HEK293 (cell line): Measurements from ENCODE around the gene ZG16.
"Not testable (repeated sequence)": the region's sequence is repeated elsewhere in the genome, so short reads cannot be mapped to it uniquely, and the experiment has no call there.

Experiments used
- CTCF ChIA-PET: fragments of 350-600 bp; formaldehyde crosslinking; extraction: SDS; loops from one replicate; lab custom pipeline; 2021; ENCODE audit warnings: antibody characterized with exemption; lab: Yijun Ruan, JAX
- POLR2A ChIA-PET: fragments of 300-600 bp; formaldehyde crosslinking; extraction: SDS; loops from one replicate; lab custom pipeline; 2020; ENCODE audit warnings: antibody characterized with exemption, inconsistent platforms; lab: Yijun Ruan, JAX
- H3K27ac ChIP-seq: fragments of 200-500 bp; sonication (Bioruptor generic); 2 replicates; pipeline ENCODE4 v1.5.1; 2014; ENCODE audit warnings: low read depth, low read length, control low read depth, inconsistent platforms; ENCODE audit errors: extremely low read depth
- H3K36me3 ChIP-seq, 2 experiments: fragments of 200-500 bp in 1 of 2; sonication (Bioruptor generic) in 1 of 2; 1 replicate in 1 of 2; 2 replicates in 1 of 2; pipeline ENCODE4 v1.5.1; 2014 to 2017; ENCODE audit warnings: inconsistent platforms in 2 of 2, low read length in 2 of 2; ENCODE audit not compliant: control insufficient read depth in 2 of 2, insufficient read depth in 1 of 2
- H3K4me1 ChIP-seq: fragments of 200-500 bp; sonication (Bioruptor generic); 2 replicates; pipeline ENCODE4 v1.5.1; 2014; ENCODE audit warnings: mild to moderate bottlenecking, low read length, inconsistent platforms; ENCODE audit not compliant: control insufficient read depth, insufficient read depth
- H3K4me3 ChIP-seq: 2 replicates; pipeline ENCODE4 v1.5.1; 2011; ENCODE audit warnings: low read depth, mild to moderate bottlenecking, control low read depth, low read length, moderate library complexity
- H3K9me3 ChIP-seq: fragments of 200-500 bp; sonication (Bioruptor generic); 2 replicates; pipeline ENCODE4 v1.5.1; 2014; ENCODE audit warnings: low read depth, low read length, inconsistent platforms; ENCODE audit not compliant: control insufficient read depth, insufficient read depth
- GLIS2 ChIP-seq: fragments of 450-650 bp; formaldehyde crosslinking; IDR thresholded peaks from 2 replicates; pipeline ENCODE4 v1.5.1; 2016; ENCODE audit warnings: missing biosample characterization, missing genetic modification characterization
- ZNF140 ChIP-seq: fragments of 450-650 bp; formaldehyde crosslinking; IDR thresholded peaks from 2 replicates; pipeline ENCODE4 v1.5.1; 2016; ENCODE audit warnings: missing biosample characterization, missing genetic modification characterization
- ZNF302 ChIP-seq: fragments of 450-650 bp; formaldehyde crosslinking; IDR thresholded peaks from 2 replicates; pipeline ENCODE4 v1.5.1; 2016; ENCODE audit warnings: missing biosample characterization, missing genetic modification characterization, low read depth
- ZNF311 ChIP-seq: fragments of 450-650 bp; formaldehyde crosslinking; IDR thresholded peaks from 2 replicates; pipeline ENCODE4 v1.5.1; 2017; ENCODE audit warnings: missing biosample characterization, missing genetic modification characterization, borderline replicate concordance
- ZNF501 ChIP-seq: fragments of 450-650 bp; formaldehyde crosslinking; IDR thresholded peaks from 2 replicates; pipeline ENCODE4 v1.5.1; 2016; ENCODE audit warnings: missing biosample characterization, missing genetic modification characterization
- ZNF514 ChIP-seq: fragments of 450-650 bp; formaldehyde crosslinking; IDR thresholded peaks from 2 replicates; pipeline ENCODE4 v1.5.1; 2016; ENCODE audit warnings: missing biosample characterization, missing genetic modification characterization
- ZNF548 ChIP-seq: fragments of 450-650 bp; formaldehyde crosslinking; IDR thresholded peaks from 2 replicates; pipeline ENCODE4 v1.5.1; 2016; ENCODE audit warnings: missing biosample characterization, missing genetic modification characterization
- ZNF561 ChIP-seq: fragments of 450-650 bp; IDR thresholded peaks from 2 replicates; pipeline ENCODE4 v1.5.1; 2018; ENCODE audit warnings: missing biosample characterization, missing genetic modification characterization, borderline replicate concordance
- ZNF624 ChIP-seq: fragments of 450-650 bp; formaldehyde crosslinking; IDR thresholded peaks from 2 replicates; pipeline ENCODE4 v1.5.1; 2017; ENCODE audit warnings: missing biosample characterization, missing genetic modification characterization
- ZNF670 ChIP-seq: fragments of 450-650 bp; formaldehyde crosslinking; IDR thresholded peaks from 2 replicates; pipeline ENCODE4 v1.5.1; 2016; ENCODE audit warnings: missing biosample characterization, missing genetic modification characterization, low read depth
- TF ChIP-seq, protein P1 (sequence below): fragments of 450-650 bp; formaldehyde crosslinking; IDR thresholded peaks from 2 replicates; pipeline ENCODE4 v1.5.1; 2017; ENCODE audit warnings: missing biosample characterization, missing genetic modification characterization
- TF ChIP-seq, protein P2 (sequence below): fragments of 450-650 bp; formaldehyde crosslinking; IDR thresholded peaks from 2 replicates; pipeline ENCODE4 v1.5.1; 2016; ENCODE audit warnings: missing biosample characterization, missing genetic modification characterization
- TF ChIP-seq, protein P3 (sequence below): fragments of 450-650 bp; formaldehyde crosslinking; IDR thresholded peaks from 2 replicates; pipeline ENCODE4; 2016; ENCODE audit warnings: missing biosample characterization, missing genetic modification characterization
- TF ChIP-seq, protein P4 (sequence below): fragments of 450-650 bp; formaldehyde crosslinking; IDR thresholded peaks from 2 replicates; pipeline ENCODE4 v1.5.1; 2016; ENCODE audit warnings: missing biosample characterization, missing genetic modification characterization
- TF ChIP-seq, protein P5 (sequence below): fragments of 450-650 bp; formaldehyde crosslinking; optimal IDR thresholded peaks from 2 replicates; pipeline ENCODE3; 2016; ENCODE audit warnings: missing biosample characterization, mild to moderate bottlenecking, missing genetic modification characterization
- TF ChIP-seq, protein P6 (sequence below): sonication (generic); formaldehyde crosslinking; IDR thresholded peaks from 2 replicates; pipeline ENCODE4 v1.8.1; 2022; ENCODE audit warnings: mild to moderate bottlenecking, moderate library complexity, missing genetic modification reagents

ZG16 gene

DNA sequence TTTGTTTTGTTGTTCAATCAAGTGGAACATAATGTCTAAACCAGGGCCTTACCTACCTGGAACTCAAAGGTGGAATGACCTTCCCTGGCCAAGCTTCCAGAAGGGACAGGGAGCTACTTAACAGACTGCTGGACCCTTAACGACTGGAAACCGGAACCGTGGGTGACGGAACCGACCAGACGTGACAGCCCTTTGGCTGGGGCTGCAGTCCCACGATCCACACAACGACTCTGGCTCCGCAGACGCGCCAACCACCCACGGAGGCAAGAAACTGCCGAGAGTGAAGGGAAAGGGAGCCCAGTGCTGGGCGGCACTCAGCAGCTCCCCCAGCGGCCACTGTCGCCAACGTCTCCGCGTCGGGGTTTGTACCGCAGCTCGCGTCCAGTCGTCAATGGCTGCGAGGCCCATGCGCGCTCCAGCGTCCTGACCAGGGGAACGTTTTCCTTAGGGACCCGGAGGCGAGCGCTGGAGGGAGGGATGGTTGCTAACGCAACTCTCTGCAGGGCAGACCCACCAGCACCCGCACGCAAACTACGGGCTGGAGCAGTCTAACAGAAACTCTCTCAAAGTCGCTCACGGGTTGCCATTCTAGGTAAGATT is 6.9 kb downstream of the ZG16 start:
- Histone ChIP-seq H3K36me3 (no peaks in the 10 kb centered on the region), H3K4me1 (peaks cover 5% of the 10 kb centered on the region; the same call in 1 of the 2 replicates), H3K4me3 (no peak overlapping the region), H3K27ac (no peak overlapping the region), H3K9me3 (no peaks in the 10 kb centered on the region)
- TF ChIP-seq, protein P1, sequence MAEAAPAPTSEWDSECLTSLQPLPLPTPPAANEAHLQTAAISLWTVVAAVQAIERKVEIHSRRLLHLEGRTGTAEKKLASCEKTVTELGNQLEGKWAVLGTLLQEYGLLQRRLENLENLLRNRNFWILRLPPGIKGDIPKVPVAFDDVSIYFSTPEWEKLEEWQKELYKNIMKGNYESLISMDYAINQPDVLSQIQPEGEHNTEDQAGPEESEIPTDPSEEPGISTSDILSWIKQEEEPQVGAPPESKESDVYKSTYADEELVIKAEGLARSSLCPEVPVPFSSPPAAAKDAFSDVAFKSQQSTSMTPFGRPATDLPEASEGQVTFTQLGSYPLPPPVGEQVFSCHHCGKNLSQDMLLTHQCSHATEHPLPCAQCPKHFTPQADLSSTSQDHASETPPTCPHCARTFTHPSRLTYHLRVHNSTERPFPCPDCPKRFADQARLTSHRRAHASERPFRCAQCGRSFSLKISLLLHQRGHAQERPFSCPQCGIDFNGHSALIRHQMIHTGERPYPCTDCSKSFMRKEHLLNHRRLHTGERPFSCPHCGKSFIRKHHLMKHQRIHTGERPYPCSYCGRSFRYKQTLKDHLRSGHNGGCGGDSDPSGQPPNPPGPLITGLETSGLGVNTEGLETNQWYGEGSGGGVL (tag by site-specific recombination), result no peak
- TF ChIP-seq ZNF302 (no peak), ZNF548 (tag by site-specific recombination) (no peak), ZNF670 (tag by site-specific recombination) (no peak), ZNF501 (tag by site-specific recombination) (no peak), ZNF624 (tag by site-specific recombination) (no peak), ZNF561 (tag by site-specific recombination) (no peak), ZNF140 (tag by site-specific recombination) (no peak), GLIS2 (tag by site-specific recombination) (no peak), ZNF311 (no peak), ZNF514 (tag by site-specific recombination) (no peak)
- TF ChIP-seq, protein P2, sequence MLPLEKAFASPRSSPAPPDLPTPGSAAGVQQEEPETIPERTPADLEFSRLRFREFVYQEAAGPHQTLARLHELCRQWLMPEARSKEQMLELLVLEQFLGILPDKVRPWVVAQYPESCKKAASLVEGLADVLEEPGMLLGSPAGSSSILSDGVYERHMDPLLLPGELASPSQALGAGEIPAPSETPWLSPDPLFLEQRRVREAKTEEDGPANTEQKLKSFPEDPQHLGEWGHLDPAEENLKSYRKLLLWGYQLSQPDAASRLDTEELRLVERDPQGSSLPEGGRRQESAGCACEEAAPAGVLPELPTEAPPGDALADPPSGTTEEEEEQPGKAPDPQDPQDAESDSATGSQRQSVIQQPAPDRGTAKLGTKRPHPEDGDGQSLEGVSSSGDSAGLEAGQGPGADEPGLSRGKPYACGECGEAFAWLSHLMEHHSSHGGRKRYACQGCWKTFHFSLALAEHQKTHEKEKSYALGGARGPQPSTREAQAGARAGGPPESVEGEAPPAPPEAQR (tag by site-specific recombination), result no peak
- TF ChIP-seq, protein P3, sequence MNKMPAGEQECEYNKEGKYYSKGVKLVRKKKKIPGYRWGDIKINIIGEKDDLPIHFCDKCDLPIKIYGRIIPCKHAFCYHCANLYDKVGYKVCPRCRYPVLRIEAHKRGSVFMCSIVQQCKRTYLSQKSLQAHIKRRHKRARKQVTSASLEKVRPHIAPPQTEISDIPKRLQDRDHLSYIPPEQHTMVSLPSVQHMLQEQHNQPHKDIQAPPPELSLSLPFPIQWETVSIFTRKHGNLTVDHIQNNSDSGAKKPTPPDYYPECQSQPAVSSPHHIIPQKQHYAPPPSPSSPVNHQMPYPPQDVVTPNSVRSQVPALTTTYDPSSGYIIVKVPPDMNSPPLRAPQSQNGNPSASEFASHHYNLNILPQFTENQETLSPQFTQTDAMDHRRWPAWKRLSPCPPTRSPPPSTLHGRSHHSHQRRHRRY (tag by site-specific recombination), result no peak
- TF ChIP-seq, protein P4, sequence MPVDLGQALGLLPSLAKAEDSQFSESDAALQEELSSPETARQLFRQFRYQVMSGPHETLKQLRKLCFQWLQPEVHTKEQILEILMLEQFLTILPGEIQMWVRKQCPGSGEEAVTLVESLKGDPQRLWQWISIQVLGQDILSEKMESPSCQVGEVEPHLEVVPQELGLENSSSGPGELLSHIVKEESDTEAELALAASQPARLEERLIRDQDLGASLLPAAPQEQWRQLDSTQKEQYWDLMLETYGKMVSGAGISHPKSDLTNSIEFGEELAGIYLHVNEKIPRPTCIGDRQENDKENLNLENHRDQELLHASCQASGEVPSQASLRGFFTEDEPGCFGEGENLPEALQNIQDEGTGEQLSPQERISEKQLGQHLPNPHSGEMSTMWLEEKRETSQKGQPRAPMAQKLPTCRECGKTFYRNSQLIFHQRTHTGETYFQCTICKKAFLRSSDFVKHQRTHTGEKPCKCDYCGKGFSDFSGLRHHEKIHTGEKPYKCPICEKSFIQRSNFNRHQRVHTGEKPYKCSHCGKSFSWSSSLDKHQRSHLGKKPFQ (tag by site-specific recombination), result no peak
- TF ChIP-seq, protein P5, sequence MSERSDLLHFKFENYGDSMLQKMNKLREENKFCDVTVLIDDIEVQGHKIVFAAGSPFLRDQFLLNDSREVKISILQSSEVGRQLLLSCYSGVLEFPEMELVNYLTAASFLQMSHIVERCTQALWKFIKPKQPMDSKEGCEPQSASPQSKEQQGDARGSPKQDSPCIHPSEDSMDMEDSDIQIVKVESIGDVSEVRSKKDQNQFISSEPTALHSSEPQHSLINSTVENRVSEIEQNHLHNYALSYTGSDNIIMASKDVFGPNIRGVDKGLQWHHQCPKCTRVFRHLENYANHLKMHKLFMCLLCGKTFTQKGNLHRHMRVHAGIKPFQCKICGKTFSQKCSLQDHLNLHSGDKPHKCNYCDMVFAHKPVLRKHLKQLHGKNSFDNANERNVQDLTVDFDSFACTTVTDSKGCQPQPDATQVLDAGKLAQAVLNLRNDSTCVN (tag by site-specific recombination), result no peak
- TF ChIP-seq, protein P6, sequence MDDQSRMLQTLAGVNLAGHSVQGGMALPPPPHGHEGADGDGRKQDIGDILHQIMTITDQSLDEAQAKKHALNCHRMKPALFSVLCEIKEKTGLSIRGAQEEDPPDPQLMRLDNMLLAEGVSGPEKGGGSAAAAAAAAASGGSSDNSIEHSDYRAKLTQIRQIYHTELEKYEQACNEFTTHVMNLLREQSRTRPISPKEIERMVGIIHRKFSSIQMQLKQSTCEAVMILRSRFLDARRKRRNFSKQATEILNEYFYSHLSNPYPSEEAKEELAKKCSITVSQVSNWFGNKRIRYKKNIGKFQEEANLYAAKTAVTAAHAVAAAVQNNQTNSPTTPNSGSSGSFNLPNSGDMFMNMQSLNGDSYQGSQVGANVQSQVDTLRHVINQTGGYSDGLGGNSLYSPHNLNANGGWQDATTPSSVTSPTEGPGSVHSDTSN (CRISPR knock-in tag), result no peak
- CTCF ChIA-PET, result interaction anchor here (0.6 to 0.8 kb wide), 2 partner anchors 75 to 256 kb away, joined by 3 to 6 read pairs; no protein-coding TSS in a partner anchor
- POLR2A ChIA-PET, result no interaction called here

DNA sequence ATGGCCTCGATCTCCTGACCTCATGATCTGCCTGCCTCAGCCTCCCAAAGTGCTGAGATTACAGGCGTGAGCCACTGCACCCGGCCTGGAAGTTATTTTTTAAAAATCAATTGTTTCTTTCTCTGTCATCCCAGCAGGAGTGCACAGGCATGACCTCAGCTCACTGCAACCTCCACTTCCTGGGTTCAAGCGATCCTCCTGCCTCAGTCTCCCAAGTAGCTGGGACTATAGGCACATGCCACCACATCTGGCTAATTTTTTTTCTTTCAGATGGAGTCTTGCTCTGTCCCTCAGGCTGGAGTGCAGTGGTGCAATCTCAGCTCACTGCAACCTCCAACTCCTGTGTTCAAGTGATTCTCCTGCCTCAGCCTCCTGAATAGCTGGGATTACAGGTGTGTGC is 9.1 kb downstream of the ZG16 start:
- POLR2A ChIA-PET, CTCF ChIA-PET, H3K27ac ChIP-seq, H3K9me3 ChIP-seq, H3K4me3 ChIP-seq, H3K4me1 ChIP-seq, H3K36me3 ChIP-seq: not testable (repeated sequence)
